COLO829 (cell line): ENCODE data around the gene MAEA.
A peak's percentile ranks its signal among the peaks of the same experiment; 100 is the strongest.
"Not testable (repeated sequence)": the region's sequence is repeated elsewhere in the genome, so short reads cannot be mapped to it uniquely, and the experiment has no call there.

ENCODE experiments used
- DNase-seq: peaks from one replicate; pipeline ENCODE4 v3.0.0; 2012; ENCODE audit warnings: low spot score

Gene MAEA

DNA sequence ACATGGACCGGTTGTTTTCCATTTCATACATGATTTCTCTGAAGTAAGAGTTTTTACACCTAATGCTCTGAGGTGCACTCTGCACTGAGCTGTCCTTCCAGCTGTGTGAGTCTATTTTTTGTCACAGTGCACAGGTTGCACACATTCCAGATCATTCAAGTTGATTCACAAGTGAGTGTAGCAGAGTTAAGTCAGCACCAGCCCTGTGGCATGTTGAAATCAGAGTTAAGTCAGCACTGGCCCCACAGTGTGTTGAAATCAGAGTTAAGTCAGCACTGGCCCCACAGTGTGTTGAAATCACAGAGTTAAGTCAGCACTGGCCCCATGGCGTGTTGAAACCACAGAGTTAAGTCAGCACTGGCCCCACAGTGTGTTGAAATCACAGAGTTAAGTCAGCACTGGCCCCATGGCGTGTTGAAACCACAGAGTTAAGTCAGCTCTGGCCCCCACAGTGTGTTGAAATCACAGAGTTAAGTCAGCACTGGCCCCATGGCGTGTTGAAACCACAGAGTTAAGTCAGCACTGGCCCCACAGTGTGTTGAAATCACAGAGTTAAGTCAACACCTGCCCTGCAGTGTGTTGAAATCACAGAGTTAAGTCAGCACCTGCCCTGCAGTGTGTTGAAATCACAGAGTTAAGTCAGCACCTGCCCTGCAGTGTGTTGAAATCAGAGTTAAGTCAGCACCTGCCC is 45.6 kb downstream of the MAEA start:
- not testable (repeated sequence) for DNase-seq

DNA sequence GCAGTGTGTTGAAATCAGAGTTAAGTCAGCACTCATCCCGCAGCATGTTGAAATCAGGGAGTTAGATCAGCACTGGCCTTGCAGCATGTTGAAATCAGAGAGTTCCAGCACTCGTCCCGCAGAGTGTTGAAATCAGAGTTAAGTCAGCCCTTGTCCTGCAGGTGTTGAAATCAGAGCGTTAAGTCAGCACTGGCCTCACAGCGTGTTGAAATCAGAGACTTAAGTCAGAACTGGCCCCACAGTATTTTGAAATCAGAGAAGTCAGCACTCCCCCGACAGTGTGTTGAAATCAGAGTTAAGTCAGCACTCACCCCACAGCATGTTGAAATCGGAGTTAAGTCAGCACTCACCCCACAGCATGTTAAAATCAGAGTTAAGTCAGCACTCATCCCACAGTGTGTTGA is 46.4 kb downstream of the MAEA start:
- DNase-seq, result no peak

DNA sequence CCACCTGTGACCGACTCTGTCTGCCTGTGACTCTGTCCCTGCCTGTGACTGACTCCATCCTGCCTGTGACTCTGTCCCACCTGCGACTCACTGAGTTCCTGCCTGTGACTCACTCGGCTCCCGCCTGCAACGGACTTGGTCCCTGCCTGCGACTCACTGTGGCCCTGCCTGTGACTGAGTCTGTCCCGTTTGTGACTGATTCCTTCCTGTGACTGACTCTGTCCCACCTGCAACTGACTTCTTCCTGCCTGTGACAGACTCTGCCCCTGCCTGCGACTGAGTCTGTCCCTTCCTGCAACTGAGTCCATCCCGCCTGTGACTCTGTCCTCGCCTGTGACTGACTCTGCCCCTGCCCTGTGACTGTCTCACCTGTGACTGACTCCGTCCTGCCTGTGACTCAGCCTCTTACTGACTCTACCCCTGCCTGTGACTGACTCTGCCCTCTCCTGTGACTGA is 47.7 kb downstream of the MAEA start:
- no peak for DNase-seq

DNA sequence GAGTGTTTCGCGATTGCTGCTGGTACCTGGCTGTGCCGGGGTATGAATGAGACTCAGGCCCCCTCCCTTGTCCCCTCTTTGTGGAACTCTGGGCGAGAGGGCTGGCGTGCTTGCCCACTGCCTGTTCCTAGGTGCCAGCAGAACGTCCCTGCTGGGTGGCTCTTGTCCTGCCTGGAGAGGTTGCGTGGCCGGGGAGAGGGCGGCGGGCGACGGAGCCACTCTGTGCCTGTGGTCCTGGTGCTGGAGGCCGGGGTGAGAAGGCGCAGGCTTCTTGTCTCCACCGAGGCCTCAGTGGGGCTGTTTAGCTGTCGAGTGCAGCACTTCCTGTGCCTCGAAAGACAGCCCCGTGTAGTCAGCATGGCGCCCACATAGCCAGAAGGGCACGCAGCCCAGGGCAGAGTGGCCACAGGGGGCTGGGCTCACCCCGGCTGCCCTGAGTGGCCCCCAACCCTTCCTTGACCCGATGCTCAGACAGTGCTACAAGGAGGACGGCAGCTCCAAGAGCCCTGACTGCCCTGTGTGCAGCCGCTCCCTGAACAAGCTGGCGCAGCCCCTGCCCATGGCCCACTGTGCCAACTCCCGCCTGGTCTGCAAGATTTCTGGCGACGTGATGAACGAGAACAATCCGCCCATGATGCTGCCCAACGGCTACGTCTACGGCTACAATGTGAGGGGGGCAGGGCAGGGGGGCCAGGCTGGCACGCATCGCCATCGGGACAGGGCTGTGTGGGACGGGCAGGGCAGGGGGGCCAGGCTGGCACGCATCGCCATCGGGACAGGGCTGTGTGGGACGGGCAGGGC is 48.5 kb downstream of the MAEA start:
- DNase-seq, result no peak

DNA sequence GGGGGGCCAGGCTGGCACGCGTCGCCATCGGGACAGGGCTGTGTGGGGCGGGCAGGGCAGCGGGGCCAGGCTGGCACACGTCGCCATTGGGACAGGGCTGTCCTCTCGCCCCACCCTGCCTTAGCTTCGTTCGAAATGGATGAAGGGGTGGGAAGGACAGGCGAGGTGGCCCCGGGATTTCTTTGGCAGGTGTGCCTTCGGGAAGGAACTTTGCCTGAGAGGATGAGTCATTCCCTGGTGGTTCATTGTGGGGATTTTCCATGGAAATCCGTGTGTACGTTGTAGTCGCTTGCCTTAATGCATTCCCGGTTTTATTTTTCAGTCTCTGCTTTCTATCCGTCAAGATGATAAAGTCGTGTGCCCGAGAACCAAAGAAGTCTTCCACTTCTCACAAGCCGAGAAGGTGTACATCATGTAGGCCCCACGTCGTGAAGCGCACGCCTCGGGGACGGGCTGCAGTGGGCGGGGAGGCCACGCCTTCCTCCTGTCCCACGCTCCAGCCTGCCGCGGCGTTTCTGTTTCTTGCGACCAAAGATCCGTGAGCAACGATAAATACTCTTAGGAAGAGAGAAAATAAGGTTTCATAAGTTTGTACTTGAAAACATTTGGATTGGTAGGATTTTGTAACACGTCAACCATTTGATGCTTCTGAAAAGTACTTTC is 49.2 kb downstream of the MAEA start:
- no peak for DNase-seq

DNA sequence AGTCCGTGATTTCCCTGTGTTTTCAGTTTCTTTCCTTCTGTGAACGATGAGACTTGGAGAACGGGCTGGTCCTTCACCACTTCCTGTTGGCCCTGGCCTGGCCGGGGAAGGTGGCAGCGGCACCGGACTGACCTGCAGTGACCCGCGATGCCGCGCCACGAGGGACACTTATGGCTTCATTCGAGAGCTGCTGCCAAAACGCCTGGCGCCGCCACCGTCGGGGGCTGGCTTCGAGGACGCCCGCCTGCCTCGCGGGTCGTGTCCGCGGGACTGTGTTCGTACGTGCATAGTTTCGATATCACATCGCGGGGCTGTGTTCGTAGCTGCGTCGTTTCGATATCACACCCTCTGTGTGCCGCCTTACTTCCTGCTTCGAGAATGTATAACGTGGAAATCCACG is 49.8 kb downstream of the MAEA start:
- DNase-seq, result no peak

DNA sequence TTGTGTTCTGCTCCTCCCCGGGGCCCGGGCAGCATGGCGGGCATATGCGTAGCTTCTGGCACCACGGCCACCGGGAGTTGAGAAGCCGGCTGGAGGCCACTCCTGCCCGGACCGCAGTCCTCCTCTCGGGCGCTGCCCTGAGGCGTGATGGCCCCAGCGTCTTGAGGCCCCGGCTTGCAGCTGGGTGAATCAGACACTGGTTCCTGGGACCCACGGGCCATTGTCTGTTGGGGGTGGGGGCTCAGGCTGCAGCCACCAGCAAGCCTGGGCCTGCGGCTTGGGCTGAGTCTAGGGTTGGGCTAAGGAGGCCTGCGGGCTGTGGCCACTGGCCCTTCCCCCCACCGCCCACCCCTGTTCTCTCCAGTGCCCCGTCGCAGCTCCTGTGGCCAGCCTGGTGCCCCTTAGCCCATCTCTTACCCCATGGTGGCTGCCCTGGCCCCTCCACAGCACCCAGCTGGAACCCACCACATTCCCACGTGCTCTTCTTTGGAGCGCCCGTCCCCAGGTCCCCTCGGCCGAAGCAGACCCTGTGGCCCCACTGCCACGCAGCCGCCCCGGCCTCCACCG is 50.6 kb downstream of the MAEA start:
- no peak for DNase-seq

DNA sequence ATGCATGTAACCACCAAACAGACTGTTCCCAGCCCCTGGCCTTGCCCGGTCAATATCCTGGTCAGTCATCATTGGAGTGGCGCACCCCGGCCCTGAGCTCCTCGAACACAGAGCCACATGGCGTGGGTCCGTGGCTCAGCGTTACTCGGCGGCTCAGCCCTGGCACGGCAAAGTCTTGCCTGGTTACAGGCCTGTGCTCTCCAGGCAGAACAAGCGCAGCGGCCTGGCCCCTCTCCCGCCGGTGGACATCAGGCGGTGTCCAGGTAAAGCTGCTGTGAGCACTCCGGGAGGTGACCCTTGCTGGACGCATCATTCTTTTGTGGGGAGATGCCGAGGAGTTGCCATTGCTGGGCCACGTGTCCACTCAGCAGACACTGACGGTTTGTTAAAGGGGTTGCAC is 51.2 kb downstream of the MAEA start:
- no peak for DNase-seq

DNA sequence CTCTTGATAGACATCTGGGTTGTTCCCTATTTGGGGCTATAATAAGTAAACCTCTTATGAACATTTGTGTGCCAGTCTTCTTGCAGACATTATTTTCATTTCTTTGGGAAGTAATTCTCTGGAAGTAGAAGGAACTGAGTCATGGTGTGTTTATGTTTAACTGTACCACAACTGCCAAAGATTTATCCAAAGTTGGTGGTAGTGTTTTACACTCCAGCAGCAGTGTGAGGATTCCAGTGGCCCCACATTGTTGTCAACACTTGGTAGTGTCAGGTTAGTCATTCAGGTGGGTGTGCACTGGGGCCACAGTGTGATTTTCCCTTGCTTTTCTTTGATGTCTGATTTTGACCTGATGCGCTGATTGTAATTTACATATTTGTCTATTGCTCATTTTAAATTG is 52.3 kb downstream of the MAEA start:
- no peak for DNase-seq

DNA sequence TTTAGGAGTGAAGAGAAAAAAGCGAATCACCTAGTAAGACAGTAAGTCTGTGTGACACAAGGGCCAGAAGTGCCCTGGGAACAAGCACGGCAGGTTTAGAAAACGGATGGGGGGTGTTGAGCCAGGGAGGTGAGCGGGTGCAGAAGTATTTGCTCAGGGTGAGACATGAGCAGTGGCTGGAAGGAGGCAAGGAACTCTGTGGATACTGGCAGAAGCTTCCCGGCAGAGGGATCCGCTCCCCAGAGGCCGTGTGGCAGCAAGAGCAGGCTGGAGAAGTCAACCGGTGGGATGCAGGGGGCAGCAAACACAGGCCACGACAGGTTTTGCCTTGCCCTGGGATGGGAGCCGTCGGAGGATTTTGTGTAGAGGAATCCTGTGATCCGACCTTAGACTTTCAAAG is 55.0 kb downstream of the MAEA start:
- DNase-seq, result no peak

DNA sequence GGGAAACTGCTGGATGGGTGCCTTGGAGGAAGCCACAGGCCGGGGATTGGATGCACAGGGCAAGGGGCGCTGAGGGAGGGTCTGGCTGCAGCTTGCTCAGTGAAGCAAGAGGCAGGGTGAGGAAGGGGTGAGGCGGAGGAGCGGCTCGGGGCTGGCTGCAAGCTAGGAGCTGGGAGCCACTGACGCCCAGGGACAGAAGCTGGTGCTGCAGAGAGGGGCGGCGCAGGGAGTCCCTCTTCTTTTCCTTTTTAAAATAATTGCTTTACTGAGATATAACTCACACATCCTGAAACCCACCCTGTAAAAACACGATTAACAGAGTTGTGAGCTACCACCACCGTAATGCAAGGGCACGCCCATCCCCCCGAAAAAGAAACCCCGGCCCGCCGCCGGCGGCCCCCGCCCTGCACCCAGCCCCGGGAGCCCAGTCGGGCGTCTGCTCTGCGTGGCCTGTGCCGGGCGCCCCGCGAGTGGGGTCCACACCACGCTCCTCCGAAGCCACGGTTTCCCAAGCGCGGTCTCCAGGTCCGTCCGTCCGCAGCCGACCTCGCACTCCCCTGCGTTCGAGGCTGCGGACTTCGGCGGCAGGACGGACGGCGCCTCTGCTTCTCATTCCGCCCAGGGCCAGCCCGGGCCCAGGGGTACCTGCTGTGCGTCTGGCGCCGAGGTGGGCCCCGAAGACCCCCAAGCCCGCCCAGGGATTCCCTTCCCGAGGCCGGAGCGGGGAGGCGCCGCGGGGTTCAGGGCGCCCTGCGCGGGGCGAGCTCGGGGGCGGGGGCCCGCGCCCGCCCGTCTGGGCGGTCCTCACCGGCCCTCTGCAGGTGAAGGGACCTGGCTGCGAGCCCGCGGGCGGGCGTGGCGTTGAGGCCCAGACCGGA is 56.5 kb downstream of the MAEA start:
- no peak for DNase-seq

DNA sequence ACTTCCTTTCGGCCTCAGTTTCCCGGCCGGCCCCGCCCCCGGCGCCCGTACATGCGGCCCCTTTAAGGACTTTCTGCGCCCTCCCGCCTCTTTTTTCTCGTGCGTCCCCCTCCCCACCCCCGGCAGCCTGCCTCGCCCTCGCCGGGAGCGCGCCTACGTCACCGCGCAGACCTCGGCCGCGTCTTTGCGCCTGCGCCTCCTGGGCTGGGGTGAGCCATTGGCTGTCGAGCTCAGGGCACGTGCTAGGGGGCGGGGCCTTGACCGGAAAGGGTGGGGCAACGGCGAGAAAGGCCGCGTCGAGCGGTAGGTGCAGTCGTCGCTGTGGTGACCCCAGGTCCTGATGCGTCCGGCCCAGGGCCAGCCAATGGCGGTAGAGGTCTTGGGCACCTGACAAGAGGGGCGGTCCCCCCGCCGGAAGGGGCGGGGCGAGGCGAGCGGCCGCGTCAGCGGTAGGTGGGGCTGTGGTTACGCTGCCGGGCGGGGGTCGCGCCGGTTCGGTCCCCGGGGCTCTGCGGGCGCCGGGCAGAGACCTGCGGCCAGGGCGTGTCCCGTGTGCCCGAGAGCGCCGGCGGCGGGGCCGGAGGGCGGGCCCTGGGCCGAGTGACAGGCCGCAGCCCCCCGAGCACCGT is 57.2 kb downstream of the MAEA start, which contains the start of gene UVSSA:
Gene UVSSA, plus strand, starts transcription at position 428 of the 629 bp plus-strand sequence. CDS start 884 bp downstream, outside the sequence.
- peak; percentile 98 for DNase-seq

DNA sequence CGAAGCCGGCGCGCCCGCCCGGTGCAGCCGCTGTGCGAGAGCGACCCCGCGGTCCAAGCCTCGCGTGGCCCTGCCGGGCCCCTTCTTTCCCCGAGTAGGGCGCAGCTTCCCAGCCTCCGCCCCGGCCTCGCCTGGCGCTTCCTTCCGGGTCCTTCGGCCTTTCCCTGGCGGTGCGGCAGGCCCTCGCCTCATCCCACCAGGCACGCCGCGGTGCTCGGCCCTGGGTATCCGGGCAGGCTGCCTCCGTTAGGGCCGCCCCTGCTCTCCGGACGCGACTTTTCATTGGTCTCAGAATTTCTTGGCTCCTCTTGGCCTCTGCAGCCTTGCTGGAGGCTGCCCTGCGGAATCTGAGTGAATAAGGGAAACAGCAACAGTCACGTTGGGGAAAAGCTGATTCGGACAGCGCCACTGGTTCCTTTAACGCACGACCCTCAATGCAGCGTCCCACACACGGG is 57.7 kb downstream of the MAEA start:
- peak; percentile 31 for DNase-seq

DNA sequence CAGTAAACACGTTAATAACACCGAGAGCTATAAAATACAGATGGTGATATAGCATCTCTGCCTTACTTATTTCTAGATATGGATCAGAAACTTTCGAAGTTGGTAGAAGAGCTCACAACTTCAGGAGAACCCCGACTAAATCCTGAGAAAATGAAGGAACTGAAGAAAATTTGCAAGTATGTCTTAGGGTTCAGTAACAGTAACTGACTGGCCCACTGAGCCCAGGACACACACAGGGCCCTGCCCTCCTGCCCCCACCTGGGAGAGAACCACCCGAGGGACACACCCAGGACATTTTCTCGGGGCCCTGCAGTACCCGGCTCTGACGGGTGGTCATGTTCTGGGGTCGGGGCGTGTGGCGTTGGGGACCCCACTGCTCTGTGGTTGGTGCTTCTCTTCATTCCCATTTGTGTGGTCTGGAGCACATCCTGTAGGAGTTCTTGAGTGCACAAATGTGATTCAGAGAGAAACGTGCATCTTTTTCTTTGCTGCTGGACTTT is 58.4 kb downstream of the MAEA start:
- DNase-seq, result no peak

DNA sequence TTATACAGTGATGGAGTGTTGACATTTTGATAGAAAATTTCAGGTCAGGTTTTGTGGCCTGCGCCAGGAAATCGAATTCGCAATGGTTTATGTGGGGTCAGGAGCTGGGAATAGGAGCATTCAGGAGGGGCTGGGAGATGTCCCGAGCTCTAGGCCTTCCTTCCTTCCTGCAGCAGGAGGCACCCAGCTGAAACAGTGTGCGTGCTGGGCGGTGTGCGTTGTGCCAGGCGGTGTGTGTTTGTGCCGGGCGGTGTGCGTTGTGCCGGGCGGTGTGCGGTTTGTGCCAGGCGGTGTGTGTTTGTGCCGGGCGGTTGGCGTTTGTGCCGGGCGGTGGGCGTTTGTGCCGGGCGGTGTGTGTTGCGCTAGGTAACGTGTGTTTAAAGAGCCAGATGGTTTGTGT is 59.1 kb downstream of the MAEA start:
- DNase-seq, result no peak

DNA sequence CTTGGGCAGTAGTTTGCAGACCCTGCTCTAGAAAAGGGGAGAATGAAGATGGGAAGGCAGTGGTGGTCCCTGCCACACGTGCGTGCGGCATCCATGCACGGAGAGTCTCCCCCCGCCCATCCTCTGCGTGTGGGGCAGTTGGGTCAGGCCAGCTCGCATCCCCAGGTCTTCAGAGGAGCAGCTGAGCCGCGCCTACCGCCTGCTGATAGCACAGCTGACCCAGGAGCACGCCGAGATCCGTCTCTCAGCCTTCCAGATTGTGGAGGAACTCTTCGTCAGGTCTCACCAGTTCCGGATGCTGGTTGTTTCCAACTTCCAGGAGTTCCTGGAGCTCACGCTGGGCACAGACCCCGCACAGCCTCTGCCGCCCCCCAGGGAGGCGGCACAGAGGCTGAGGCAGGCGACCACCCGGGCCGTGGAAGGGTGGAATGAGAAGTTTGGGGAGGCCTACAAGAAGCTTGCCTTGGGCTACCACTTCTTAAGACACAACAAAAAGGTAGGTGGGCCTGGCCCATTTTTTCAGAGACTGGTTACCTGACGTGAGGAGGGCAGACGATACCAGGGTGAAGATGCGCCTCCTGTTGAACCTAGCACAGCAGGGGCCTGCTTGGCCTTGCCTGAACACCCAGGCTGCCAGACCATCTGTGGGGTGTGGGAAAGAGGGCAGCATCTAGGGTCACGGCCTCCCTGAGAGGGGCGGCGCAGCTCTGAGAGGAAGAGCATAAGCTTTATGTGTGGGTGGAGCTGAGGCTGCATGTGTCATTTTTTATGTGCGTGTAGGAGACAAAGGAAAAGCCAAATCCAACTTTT is 59.9 kb downstream of the MAEA start:
- no peak for DNase-seq

DNA sequence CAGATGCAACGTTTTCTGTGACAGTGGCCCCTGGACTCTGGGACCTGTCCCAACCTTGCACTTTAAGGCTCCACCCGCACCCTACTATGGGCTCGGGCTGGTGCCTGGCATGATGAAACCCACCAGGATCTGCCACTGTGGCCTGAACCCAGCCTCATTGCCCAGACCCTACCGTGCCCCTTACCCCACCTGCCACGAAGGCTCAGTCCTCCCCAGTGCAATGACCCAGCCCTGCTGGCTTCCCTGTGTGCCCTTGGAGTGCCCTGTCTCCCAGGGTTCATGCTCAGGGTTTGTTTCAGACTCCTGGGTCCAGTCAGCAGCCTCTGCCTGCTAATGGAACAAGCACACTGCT is 60.5 kb downstream of the MAEA start:
- no peak for DNase-seq

DNA sequence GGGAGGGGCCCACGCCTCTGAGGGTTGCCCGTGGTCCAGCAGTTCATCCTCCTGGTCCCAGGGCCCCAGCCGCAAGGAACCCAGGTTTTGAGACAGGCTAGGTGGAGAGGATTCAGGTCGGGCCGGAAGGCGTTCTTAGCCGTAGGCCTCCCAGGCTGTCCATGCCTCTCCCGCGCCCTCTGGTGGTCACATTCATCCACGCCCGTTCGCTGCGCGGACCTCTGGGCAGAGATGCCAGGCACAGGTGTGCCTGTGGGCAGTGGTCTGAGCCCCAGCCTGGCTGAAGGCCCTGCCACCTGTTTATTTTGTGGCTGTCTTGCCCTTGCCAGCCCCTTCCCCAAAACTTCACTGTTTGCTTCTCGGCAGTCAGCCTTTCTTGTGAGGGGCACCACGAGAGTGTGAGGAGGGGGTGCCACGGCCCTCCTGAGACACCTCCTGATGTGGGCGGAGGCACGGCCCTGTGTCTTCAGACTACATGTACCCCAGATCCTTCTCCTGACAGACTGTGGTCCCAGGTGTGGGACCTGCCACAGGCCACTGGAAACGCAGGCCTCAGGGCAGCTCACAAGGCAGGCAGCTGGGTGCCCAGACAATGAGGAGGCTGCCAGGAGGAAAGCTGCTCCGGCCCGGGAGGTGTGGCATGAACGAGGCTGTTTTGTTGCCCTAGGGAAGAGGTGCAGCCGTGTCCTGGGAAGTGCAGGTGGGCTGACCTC is 62.3 kb downstream of the MAEA start:
- peak; percentile 40 for DNase-seq

DNA sequence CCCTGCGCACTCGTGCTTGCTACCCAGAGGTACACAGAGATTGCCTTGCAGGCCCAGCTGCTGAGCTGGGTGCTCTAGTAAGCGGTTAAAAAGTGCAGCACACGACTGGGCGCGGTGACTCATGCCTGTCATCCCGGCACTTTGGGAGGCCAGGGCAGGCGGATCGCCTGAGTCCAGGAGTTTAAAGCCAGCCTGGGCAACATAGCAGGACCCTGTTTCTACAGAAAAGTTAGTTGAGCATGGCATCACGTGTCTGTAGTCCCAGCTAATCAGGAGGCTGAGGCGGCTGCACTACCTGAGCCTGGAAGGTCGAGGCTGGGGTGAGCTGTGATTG is 62.8 kb downstream of the MAEA start:
- no peak for DNase-seq
